MCF 10A (cell line): ENCODE measurements around the gene AKR7A2. TPM values are rescaled to one million over a fixed set of nuclear protein-coding genes. Genes with fewer than 3 reads are reported as not detected.
A peak's percentile ranks its signal among the peaks of the same experiment; 100 is the strongest.
"Not testable (repeated sequence)": the region's sequence is repeated elsewhere in the genome, so short reads cannot be mapped to it uniquely, and the experiment has no call there.

Source experiments
- BruUV-seq: library from RNA; stranded (reverse); fragments of 400-500 nt; replicated peaks from 2 replicates; lab custom pipeline; 2021; lab: Mats Ljungman, UMichigan
- CTCF ChIA-PET: fragments of 300-600 bp; sonication (Branson Sonifier 250); formaldehyde crosslinking; extraction: SDS; loops from one replicate; lab custom pipeline; 2021; ENCODE audit warnings: antibody characterized with exemption, inconsistent platforms; lab: Yijun Ruan, JAX
- POLR2A ChIA-PET: fragments of 300-600, 350-650 bp; sonication (Branson Sonifier 250); formaldehyde crosslinking; extraction: SDS; loops from one replicate; lab custom pipeline; 2020; ENCODE audit warnings: antibody characterized with exemption, inconsistent platforms; lab: Yijun Ruan, JAX
- DNase-seq: peaks from one replicate; pipeline ENCODE4 v3.0.0-alpha.2; 2018; ENCODE audit not compliant: unreplicated experiment
- H3K27ac Mint-ChIP-seq: one replicate; pipeline ENCODE4 v1.8.0; 2022; ENCODE audit warnings: mild to moderate bottlenecking, low read depth, mixed read lengths; ENCODE audit not compliant: unreplicated experiment
- H3K27me3 Mint-ChIP-seq: one replicate; pipeline ENCODE4 v1.8.0; 2022; ENCODE audit warnings: mixed read lengths; ENCODE audit not compliant: insufficient read depth, unreplicated experiment
- H3K36me3 Mint-ChIP-seq: one replicate; pipeline ENCODE4 v1.8.0; 2022; ENCODE audit warnings: mild to moderate bottlenecking, moderate library complexity, mixed read lengths; ENCODE audit not compliant: insufficient read depth, unreplicated experiment
- H3K4me1 Mint-ChIP-seq: one replicate; pipeline ENCODE4 v1.8.0; 2022; ENCODE audit warnings: mixed read lengths; ENCODE audit not compliant: insufficient read depth, unreplicated experiment
- H3K4me3 Mint-ChIP-seq: one replicate; pipeline ENCODE4 v1.8.0; 2022; ENCODE audit warnings: mild to moderate bottlenecking, moderate library complexity, mixed read lengths; ENCODE audit not compliant: unreplicated experiment
- H3K9me3 Mint-ChIP-seq: one replicate; pipeline ENCODE4 v1.8.0; 2022; ENCODE audit warnings: mixed read lengths; ENCODE audit not compliant: unreplicated experiment
- intact Hi-C: fragments of 100-400 bp; cut with micrococcal nuclease; formaldehyde crosslinking; loops from 2 replicates; pipeline ENCODE4 v1.14.1; 2022
- total RNA-seq: library from RNA; stranded (reverse); gene quantifications from 2 replicates; pipeline ENCODE4 v1.2.3, GENCODE V29; 2022
- TF ChIP-seq, protein P1 (sequence below): fragments of 200-600 bp; IDR thresholded peaks from one replicate; pipeline ENCODE4 v1.8.0; 2022; ENCODE audit warnings: antibody characterized with exemption, mild to moderate bottlenecking; ENCODE audit not compliant: unreplicated experiment

The AKR7A2 gene
- total RNA-seq, 1 experiment from 2014 or later: 28.7 TPM

DNA sequence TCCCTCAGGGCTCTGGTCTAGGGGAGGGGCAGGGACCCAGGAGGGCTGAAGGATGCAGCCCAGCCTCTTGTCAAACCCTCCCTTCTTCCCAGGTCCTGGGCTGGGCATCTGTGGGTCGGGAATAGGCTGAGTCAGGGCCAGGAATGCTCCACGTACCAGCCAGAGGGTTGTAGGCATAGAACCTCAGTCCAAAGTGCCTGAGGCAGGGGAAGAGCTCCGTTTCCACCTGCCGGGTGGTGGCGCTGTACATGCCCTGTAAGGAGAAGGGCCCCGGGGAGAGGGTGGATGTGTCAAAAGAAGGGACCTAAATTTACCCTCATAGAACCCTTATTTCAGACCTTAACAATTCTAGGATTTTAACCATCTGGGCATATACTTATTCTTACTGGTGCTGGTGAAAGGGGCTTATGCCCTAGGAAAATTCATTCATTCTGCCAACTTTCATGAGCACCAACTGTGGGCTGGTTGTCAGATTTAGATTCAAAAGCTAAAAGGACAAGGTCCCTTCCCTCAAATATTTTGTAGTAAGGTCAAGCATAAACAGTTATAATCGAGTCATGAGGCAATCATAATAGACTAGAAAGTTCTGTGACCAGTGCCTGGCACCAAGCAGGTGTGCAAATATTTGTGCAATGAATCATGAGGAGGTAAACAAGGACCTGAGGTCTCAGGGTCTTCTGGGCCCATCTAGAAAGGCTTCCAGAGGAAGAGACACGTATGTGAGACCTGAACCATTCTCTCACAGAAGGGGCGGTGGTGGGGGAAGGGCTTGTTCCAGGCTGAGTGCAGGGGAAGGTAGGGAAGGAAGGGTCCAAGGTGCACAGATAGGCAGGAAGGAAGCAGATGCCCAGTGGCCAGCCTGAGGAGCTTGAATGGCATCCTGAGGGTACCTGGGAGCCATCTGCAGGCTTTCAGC, 42.3 kb downstream of the AKR7A2 start:
- H3K4me3 Mint-ChIP-seq, H3K27me3 Mint-ChIP-seq, BruUV-seq, H3K27ac Mint-ChIP-seq, H3K9me3 Mint-ChIP-seq, H3K4me1 Mint-ChIP-seq, H3K36me3 Mint-ChIP-seq, DNase-seq, intact Hi-C loops: not testable (repeated sequence)
- TF ChIP-seq, protein P1, sequence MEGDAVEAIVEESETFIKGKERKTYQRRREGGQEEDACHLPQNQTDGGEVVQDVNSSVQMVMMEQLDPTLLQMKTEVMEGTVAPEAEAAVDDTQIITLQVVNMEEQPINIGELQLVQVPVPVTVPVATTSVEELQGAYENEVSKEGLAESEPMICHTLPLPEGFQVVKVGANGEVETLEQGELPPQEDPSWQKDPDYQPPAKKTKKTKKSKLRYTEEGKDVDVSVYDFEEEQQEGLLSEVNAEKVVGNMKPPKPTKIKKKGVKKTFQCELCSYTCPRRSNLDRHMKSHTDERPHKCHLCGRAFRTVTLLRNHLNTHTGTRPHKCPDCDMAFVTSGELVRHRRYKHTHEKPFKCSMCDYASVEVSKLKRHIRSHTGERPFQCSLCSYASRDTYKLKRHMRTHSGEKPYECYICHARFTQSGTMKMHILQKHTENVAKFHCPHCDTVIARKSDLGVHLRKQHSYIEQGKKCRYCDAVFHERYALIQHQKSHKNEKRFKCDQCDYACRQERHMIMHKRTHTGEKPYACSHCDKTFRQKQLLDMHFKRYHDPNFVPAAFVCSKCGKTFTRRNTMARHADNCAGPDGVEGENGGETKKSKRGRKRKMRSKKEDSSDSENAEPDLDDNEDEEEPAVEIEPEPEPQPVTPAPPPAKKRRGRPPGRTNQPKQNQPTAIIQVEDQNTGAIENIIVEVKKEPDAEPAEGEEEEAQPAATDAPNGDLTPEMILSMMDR: peak; percentile 11
- POLR2A ChIA-PET: interaction anchor here (0.7 kb wide), 1 partner anchor 873 kb away, joined by 3 read pairs; no protein-coding TSS in a partner anchor
- CTCF ChIA-PET: interaction anchor here (0.6 to 0.7 kb wide), 3 partner anchors 22 to 64 kb away, joined by 3 to 5 read pairs (median 3); no protein-coding TSS in a partner anchor

DNA sequence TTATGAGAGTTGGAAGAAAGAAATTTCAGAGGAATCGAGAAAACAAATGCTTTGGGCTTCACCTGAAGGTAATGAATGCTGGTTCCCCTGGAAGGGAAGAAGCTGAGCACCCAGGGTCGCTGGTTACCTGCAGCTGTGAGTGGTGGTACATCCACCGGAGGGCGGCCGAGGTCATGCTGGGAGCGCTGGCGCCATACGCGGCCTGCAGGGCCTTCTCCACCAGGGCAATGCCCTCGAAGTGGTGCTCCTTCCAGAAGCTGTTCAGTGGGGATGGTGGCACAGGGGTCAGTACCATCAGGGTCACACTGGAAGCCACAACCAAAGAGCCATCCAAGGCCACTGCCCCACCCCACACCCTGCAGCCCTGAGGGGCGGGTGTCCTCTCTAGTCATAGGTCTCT, 43.5 kb downstream of the AKR7A2 start:
- intact Hi-C loops: no loop called here
- DNase-seq: no peak
- no peaks in the 10 kb centered on the region for H3K4me1 Mint-ChIP-seq
- H3K27ac Mint-ChIP-seq: no peak overlapping the region
- H3K9me3 Mint-ChIP-seq: no peaks in the 10 kb centered on the region
- ChIA-PET POLR2A (interaction anchor here (0.8 kb wide), 1 partner anchor 17 kb away, joined by 3 read pairs; the partner anchor contains the start of genes EMC1 and MRTO4), CTCF (interaction anchor here (0.6 kb wide), 1 partner anchor 1854 kb away, joined by 5 read pairs; no protein-coding TSS in a partner anchor)
- BruUV-seq: no TSS peak
- H3K36me3 Mint-ChIP-seq: no peaks in the 10 kb centered on the region
- H3K4me3 Mint-ChIP-seq: no peak overlapping the region
- H3K27me3 Mint-ChIP-seq: no peaks in the 10 kb centered on the region
- TF ChIP-seq, protein P1: no peak

DNA sequence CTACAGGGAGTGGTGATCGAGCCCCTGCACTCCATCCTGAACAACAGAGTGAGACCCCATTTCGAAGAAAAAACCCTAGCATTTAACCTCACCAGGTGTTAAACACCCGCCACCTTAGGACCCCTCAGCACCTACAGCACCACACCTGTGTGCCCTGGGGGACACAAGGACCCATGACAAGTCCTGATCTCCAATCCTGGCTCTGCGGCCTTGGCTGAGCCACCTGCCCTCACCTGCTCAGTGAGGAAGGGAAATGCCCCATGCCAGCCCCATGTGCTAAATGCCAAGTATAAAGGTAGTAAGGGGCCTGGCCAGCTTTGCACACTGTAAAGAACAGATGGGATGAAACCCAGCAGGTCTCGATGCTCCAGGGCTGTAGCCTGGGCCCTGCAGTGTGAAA, 49.2 kb downstream of the AKR7A2 start:
- CTCF ChIA-PET: interaction anchor here (0.7 kb wide), 1 partner anchor 1620 kb away, joined by 3 read pairs; no protein-coding TSS in a partner anchor
- BruUV-seq: no TSS peak
- H3K4me1 Mint-ChIP-seq: no peaks in the 10 kb centered on the region
- TF ChIP-seq, protein P1: no peak
- no peak overlapping the region for H3K27ac Mint-ChIP-seq
- intact Hi-C loops: no loop called here
- H3K36me3 Mint-ChIP-seq: peaks cover 20% of the 10 kb centered on the region
- POLR2A ChIA-PET: interaction anchor here (0.6 to 1.7 kb wide), 2 partner anchors 8 to 10 kb away, joined by 3 to 6 read pairs; no protein-coding TSS in a partner anchor
- no peak for DNase-seq
- H3K9me3 Mint-ChIP-seq: no peaks in the 10 kb centered on the region
- no peaks in the 10 kb centered on the region for H3K27me3 Mint-ChIP-seq
- no peak overlapping the region for H3K4me3 Mint-ChIP-seq

DNA sequence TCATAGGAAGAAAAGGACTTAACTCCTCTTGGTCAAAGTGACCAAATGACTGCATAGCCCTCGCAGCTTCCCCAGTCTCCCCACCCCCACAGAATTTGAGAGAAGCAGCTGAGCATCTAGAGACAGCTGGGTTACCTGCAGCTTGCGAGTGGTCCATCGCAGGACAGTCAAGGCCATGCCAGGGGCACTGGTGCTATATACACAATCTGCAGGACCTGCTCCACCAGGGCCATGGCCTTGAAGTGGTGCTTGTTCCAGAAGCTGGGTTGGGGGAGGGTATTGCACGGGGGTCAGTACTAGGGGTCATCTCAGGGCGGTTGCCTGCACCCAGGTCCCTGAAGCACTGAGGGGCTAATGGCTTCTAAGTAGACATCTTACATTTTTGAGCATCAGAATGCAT, 49.9 kb downstream of the AKR7A2 start:
- intact Hi-C loops: no loop called here
- TF ChIP-seq, protein P1: no peak
- no peak overlapping the region for H3K4me3 Mint-ChIP-seq
- H3K27ac Mint-ChIP-seq: no peak overlapping the region
- no peaks in the 10 kb centered on the region for H3K27me3 Mint-ChIP-seq
- H3K36me3 Mint-ChIP-seq: peaks cover 26% of the 10 kb centered on the region
- no peaks in the 10 kb centered on the region for H3K4me1 Mint-ChIP-seq
- POLR2A ChIA-PET: interaction anchor here (0.6 to 1.4 kb wide), 2 partner anchors 10 to 11 kb away, joined by 3 to 5 read pairs; partner anchors contain the start of genes EMC1 and MRTO4
- CTCF ChIA-PET: interaction anchor here (0.6 to 1.0 kb wide), 3 partner anchors 76 to 1621 kb away, joined by 3 read pairs; no protein-coding TSS in a partner anchor
- no peak for DNase-seq
- no TSS peak for BruUV-seq
- H3K9me3 Mint-ChIP-seq: no peaks in the 10 kb centered on the region
